ENCODE data around the gene RCC2. TPM values are rescaled to one million over a fixed set of nuclear protein-coding genes. Genes with fewer than 3 reads are reported as not detected.

The RCC2 gene
- polyA plus RNA-seq, 3 donors = 11.2 to 25.9 (median 19.6) TPM

GRCh38 chr1:17359031-17359430 lies 80.4 kb downstream of the RCC2 start:
- H3K27ac ChIP-seq (ENCODE audit: low read depth, low read length) = no peak overlapping the region

GRCh38 chr1:17358557-17358956 lies 80.9 kb downstream of the RCC2 start:
- H3K27ac ChIP-seq (ENCODE audit: low read depth, low read length) = no peak overlapping the region
- 71 to 78% (median 76%) methylated on average over 3 to 4 of the region's 4 CpGs for WGBS, 3 donors

More at GRCh38 chr1:17359031-17359430, 80.4 kb downstream of the RCC2 start:
- WGBS, 3 donors = 43 to 63% (median 55%) methylated on average over 10 to 11 of the region's 11 CpGs

Other genes starting within 250 kb of the RCC2 start
- gene PADI1, start 234.5 kb downstream of the RCC2 start, polyA plus RNA-seq = under 1 TPM in 2 of 3 donors, not detected in 1; 0.03 to 0.21 TPM
- gene PADI3, start 190.6 kb downstream of the RCC2 start, polyA plus RNA-seq = not detected
- 10 to 100 TPM in 1 of 3 donors, 1 to 10 TPM in 1, under 1 TPM in 1; 0.36 to 10.2 (median 2.4) TPM for gene PADI4, start 131.5 kb downstream of the RCC2 start, polyA plus RNA-seq
- not detected for gene PADI6, start 67.5 kb downstream of the RCC2 start, polyA plus RNA-seq
- gene ARHGEF10L, start 100.0 kb upstream of the RCC2 start, polyA plus RNA-seq = 10 to 100 TPM; 19.8 to 71.8 (median 20.8) TPM

All from adipose tissue (tissue), 3 donors.